Ovary (tissue), 9 donors: ENCODE measurements around the gene RPL37A. TPM values are rescaled to one million over a fixed set of nuclear protein-coding genes. Genes with fewer than 3 reads are reported as not detected.
A peak's percentile ranks its signal among the peaks of the same experiment; 100 is the strongest.

ENCODE experiments used
- DNase-seq, 5 donors: peaks; one replicate each; pipeline ENCODE4 v3.0.0-alpha.2; 2019 to 2020
- H3K27ac ChIP-seq, 2 donors: fragments of 200-600 bp; one replicate each; pipeline versions ENCODE4 v1.5.1 to v1.8.0; 2019 to 2022
- H3K27me3 ChIP-seq: fragments of 200-600 bp; one replicate; pipeline ENCODE4 v1.8.0; 2022
- H3K36me3 ChIP-seq: fragments of 200-600 bp; sonication (generic); one replicate; pipeline ENCODE4 v1.5.1; 2019
- H3K4me1 ChIP-seq: one replicate; pipeline ENCODE4 v1.8.1; 2013; ENCODE audit warnings: mild to moderate bottlenecking, moderate library complexity; ENCODE audit not compliant: insufficient read depth
- H3K4me3 ChIP-seq: fragments of 200-600 bp; sonication (generic); one replicate; pipeline ENCODE4 v1.5.1; 2017
- H3K9me3 ChIP-seq, 2 donors: fragments of 200-600 bp in 1 of 2; sonication (generic) in 1 of 2; one replicate each; pipeline versions ENCODE4 v1.5.1 to v1.8.1; 2013 to 2019; ENCODE audit warnings: mild to moderate bottlenecking in 1 of 2, moderate library complexity in 1 of 2
- EP300 ChIP-seq: sonication (generic); formaldehyde crosslinking; IDR thresholded peaks from one replicate; pipeline ENCODE4 v1.6.1; 2017; ENCODE audit warnings: antibody characterized with exemption
- POLR2A ChIP-seq: fragments of 450-650 bp; IDR thresholded peaks from one replicate; pipeline ENCODE4 v1.6.1; 2017; ENCODE audit warnings: antibody characterized with exemption, mild to moderate bottlenecking, moderate library complexity
- WGBS, 3 donors: extraction: QIAGEN DNeasy Blood & Tissue Kit in 1 of 3; methylation state at CpG; one replicate each; pipeline versions ENCODE4 v1.1.5 to v1.1.7; 2013 to 2017; 5-methylcytosine and 5-hydroxymethylcytosine counted together
- intact Hi-C, 4 donors: fragments of 100-400 bp; cut with DNase I; formaldehyde crosslinking; loops; one replicate each; pipeline versions ENCODE4 v1.11.0 to v1.15.1; 2022 to 2023
- polyA plus RNA-seq, 2 donors: library from polyadenylated mRNA; stranded (reverse); fragments of 200-250 nt in 1 of 2; fragments of 350-450 nt in 1 of 2; fragmentation: Illumina TruSeq in 1 of 2; extraction: RNeasy Lipid Tissue Mini Kit (QIAGEN cat#74804) in 1 of 2; gene quantifications; one replicate each; pipeline ENCODE4 v1.2.3, GENCODE V29; 2013 to 2014
- total RNA-seq, 7 donors: library from RNA; depleted of rRNA in 2 of 7; stranded (reverse); fragments of >200 nt in 2 of 7; fragmentation: NEBNext Ultra II Directional in 3 of 7; extraction: Animal tissue kit (Norgen Biotek cat#: 25700) in 3 of 7; gene quantifications; one replicate each; pipeline versions ENCODE4 v1.1.0 to v1.2.4, GENCODE V29; 2016 to 2023
- TF ChIP-seq, protein P1 (sequence below), 3 donors: fragments of 450-650 bp in 2 of 3; fragments of 200-600 bp in 1 of 3; IDR thresholded peaks; one replicate each; pipeline versions ENCODE4 v1.5.1 to v1.8.0; 2016 to 2022; ENCODE audit warnings: antibody characterized with exemption in 3 of 3, mild to moderate bottlenecking in 1 of 3
- donor health status: DM: no; HTN: no; CAD: no; lungs with moderate emphysema.
- donor health status: DM: no; HTN: no; CAD: no.
- donor health status: Bipolar disorder and iron deficiency.
- donor health status: DM: yes; HTN: yes; CAD: no.
- donor health status: DM: no; HTN: no; CAD: no.
- donor health status: DM: yes; HTN: yes; CAD: no.

Gene RPL37A
- total and polyA plus RNA-seq, 9 donors = 3,187 to 7,390 (median 5,316) TPM

GRCh38 chr2:216538538-216538937, 39.9 kb downstream of the RPL37A start:
- H3K27ac ChIP-seq = no peak overlapping the region
- TF ChIP-seq, protein P1, sequence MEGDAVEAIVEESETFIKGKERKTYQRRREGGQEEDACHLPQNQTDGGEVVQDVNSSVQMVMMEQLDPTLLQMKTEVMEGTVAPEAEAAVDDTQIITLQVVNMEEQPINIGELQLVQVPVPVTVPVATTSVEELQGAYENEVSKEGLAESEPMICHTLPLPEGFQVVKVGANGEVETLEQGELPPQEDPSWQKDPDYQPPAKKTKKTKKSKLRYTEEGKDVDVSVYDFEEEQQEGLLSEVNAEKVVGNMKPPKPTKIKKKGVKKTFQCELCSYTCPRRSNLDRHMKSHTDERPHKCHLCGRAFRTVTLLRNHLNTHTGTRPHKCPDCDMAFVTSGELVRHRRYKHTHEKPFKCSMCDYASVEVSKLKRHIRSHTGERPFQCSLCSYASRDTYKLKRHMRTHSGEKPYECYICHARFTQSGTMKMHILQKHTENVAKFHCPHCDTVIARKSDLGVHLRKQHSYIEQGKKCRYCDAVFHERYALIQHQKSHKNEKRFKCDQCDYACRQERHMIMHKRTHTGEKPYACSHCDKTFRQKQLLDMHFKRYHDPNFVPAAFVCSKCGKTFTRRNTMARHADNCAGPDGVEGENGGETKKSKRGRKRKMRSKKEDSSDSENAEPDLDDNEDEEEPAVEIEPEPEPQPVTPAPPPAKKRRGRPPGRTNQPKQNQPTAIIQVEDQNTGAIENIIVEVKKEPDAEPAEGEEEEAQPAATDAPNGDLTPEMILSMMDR (IDR thresholded peaks at IDR 0.05) = no peak
- TF ChIP-seq EP300 (no peak), POLR2A (no peak)
- no peaks in the 10 kb centered on the region for H3K9me3 ChIP-seq
- H3K36me3 ChIP-seq = no peaks in the 10 kb centered on the region
- DNase-seq = no peak
- no peaks in the 10 kb centered on the region for H3K27me3 ChIP-seq
- WGBS, 3 donors = 86 to 92% (median 89%) methylated on average over 5 of the region's 5 CpGs
- H3K4me3 ChIP-seq = no peak overlapping the region
- H3K4me1 ChIP-seq = peaks cover 16% of the 10 kb centered on the region
- intact Hi-C loops = loop anchor here in 1 of 4 donors (5.0 kb wide), 1 partner anchor 54 kb away; no protein-coding TSS in a partner anchor

- H3K9me3 ChIP-seq = no peaks in the 10 kb centered on the region
- H3K4me1 ChIP-seq = peaks cover 16% of the 10 kb centered on the region
- DNase-seq = no peak
- intact Hi-C loops = loop anchor here in 1 of 4 donors (5.0 kb wide), 1 partner anchor 53 kb away; no protein-coding TSS in a partner anchor
- H3K4me3 ChIP-seq = no peak overlapping the region
- H3K27me3 ChIP-seq = no peaks in the 10 kb centered on the region
- 92 to 97% (median 94%) methylated on average over 4 of the region's 4 CpGs for WGBS, 3 donors
- H3K36me3 ChIP-seq = no peaks in the 10 kb centered on the region
- no peak for TF ChIP-seq EP300
- TF ChIP-seq, protein P1 (IDR thresholded peaks at IDR 0.05) = no peak
- no peak for TF ChIP-seq POLR2A
- no peak overlapping the region for H3K27ac ChIP-seq
Observed at GRCh38 chr2:216539120-216539519, 40.5 kb downstream of the RPL37A start.

GRCh38 chr2:216539791-216540241, 41.2 kb downstream of the RPL37A start:
- DNase-seq = peak in 2 of 5 donors; percentile 40 to 52
- no peak for TF ChIP-seq EP300
- TF ChIP-seq, protein P1 (IDR thresholded peaks at IDR 0.05) = no peak
- Histone ChIP-seq H3K27ac (no peak overlapping the region), H3K4me3 (no peak overlapping the region), H3K9me3 (no peaks in the 10 kb centered on the region), H3K4me1 (peaks cover 15% of the 10 kb centered on the region), H3K27me3 (no peaks in the 10 kb centered on the region), H3K36me3 (no peaks in the 10 kb centered on the region)
- intact Hi-C loops = loop anchor here in 1 of 4 donors (5.0 kb wide), 1 partner anchor 52 kb away; no protein-coding TSS in a partner anchor
- whole genome bisulfite sequencing, 3 donors = 58 to 69% (median 65%) methylated on average over 4 of the region's 4 CpGs

DNA sequence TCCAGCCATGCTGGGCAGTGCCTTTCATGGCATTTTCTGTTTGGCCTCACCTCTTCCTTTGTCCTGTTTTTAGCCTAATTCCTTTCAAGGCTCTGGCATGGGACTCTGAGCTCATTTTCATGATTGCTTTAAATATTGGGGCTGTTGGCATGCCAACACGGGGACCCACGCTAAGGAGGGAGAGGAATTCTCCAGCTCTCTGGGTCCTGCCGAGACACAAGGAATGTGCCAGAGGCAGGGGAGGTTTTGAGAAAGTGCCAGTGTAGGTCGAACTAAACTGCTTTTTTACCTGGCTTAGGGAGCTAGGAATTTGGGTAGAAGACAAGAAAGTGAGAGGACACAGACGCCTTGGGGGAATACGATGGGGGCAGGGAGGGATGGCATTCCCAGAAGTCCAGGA, 42.3 kb downstream of the RPL37A start:
- no peak for DNase-seq
- intact Hi-C loops = no loop called here
- H3K9me3 ChIP-seq = no peaks in the 10 kb centered on the region
- peaks cover 12% of the 10 kb centered on the region for H3K4me1 ChIP-seq
- H3K27ac ChIP-seq = no peak overlapping the region
- no peaks in the 10 kb centered on the region for H3K27me3 ChIP-seq
- H3K4me3 ChIP-seq = no peak overlapping the region
- WGBS, 3 donors = 55 to 66% (median 57%) methylated on average over 6 of the region's 6 CpGs
- no peak for TF ChIP-seq POLR2A
- TF ChIP-seq EP300 = no peak
- TF ChIP-seq, protein P1 (IDR thresholded peaks at IDR 0.05) = no peak
- no peaks in the 10 kb centered on the region for H3K36me3 ChIP-seq
